ENCODE results near the gene GDF2. TPM values are rescaled to one million over a fixed set of nuclear protein-coding genes. Genes with fewer than 3 reads are reported as not detected.

GDF2 gene
- total RNA-seq, 1 donor from 2014 or later, result not detected

GRCh38 chr10:47326306-47326926 is 4.2 kb downstream of the GDF2 start:
- Mint-ChIP-seq H3K27me3 (ENCODE audit: low read depth) (peaks cover 18% of the 10 kb centered on the region), H3K4me3 (ENCODE audit: unreplicated experiment) (no peak overlapping the region), H3K27ac (ENCODE audit: unreplicated experiment) (no peak overlapping the region), H3K9me3 (ENCODE audit: low read depth) (no peaks in the 10 kb centered on the region), H3K4me1 (ENCODE audit: low read depth) (peaks cover 2% of the 10 kb centered on the region), H3K36me3 (ENCODE audit: low read depth) (no peaks in the 10 kb centered on the region)
- DNase-seq (ENCODE audit: low spot score), result peak; percentile 54
- no peak for TF ChIP-seq CTCF (IDR thresholded peaks at IDR 0.05)

DNA sequence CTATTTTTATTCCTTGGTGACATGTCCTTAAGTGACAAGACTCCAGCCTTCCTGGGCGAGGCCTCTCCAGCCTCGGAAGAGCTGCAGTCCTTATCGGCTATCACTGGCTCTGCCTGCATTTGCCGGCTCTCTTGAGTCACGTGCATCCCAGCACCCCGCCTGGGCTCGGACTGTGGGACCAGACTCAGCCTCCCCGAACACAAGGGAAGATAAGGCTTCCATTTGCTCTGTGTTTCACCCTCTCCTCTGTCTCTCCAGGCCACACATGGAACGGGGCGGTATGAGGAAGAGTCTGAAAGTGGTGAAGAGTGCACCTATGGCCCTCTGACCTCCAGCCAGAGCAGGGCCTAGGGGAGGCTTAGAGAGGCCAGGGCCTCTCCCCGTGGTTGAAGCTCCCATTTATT is 4.7 kb downstream of the GDF2 start:
- Mint-ChIP-seq H3K4me1 (ENCODE audit: low read depth) (peaks cover 2% of the 10 kb centered on the region), H3K27ac (ENCODE audit: unreplicated experiment) (no peak overlapping the region), H3K9me3 (ENCODE audit: low read depth) (no peaks in the 10 kb centered on the region), H3K36me3 (ENCODE audit: low read depth) (no peaks in the 10 kb centered on the region), H3K4me3 (ENCODE audit: unreplicated experiment) (no peak overlapping the region), H3K27me3 (ENCODE audit: low read depth) (peaks cover 14% of the 10 kb centered on the region)
- TF ChIP-seq CTCF (IDR thresholded peaks at IDR 0.05), result no peak
- DNase-seq (ENCODE audit: low spot score), result peak; percentile 72

DNA sequence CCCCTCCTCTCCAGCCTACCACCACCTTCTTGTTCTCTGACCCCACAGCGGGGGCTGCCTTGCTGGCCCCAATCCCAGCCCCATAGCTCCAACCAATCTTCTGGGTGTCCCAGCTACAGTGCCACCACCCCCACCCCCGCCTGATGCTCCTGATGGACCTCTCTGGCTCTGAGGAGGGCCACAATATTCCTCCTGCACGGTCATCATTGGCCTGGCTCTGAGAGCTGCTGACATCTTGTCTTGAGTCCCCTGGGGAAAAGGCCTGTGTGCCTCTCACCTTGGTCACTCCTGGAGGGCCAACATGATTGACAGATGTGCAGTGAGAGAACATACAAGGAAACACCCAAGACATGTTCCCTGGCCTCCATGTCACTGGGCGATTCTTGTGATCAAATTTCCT is 7.6 kb downstream of the GDF2 start:
- DNase-seq (ENCODE audit: low spot score), result peak; percentile 25
- peaks cover 2% of the 10 kb centered on the region for H3K4me1 Mint-ChIP-seq (ENCODE audit: low read depth)
- no peaks in the 10 kb centered on the region for H3K9me3 Mint-ChIP-seq (ENCODE audit: low read depth)
- peaks cover 14% of the 10 kb centered on the region for H3K27me3 Mint-ChIP-seq (ENCODE audit: low read depth)
- H3K36me3 Mint-ChIP-seq (ENCODE audit: low read depth), result no peaks in the 10 kb centered on the region
- TF ChIP-seq CTCF (IDR thresholded peaks at IDR 0.05), result no peak
- no peak overlapping the region for H3K4me3 Mint-ChIP-seq (ENCODE audit: unreplicated experiment)
- H3K27ac Mint-ChIP-seq (ENCODE audit: unreplicated experiment), result no peak overlapping the region

GRCh38 chr10:47330366-47330765 is 8.1 kb downstream of the GDF2 start:
- peak; percentile 28 for DNase-seq (ENCODE audit: low spot score)
- H3K27me3 Mint-ChIP-seq (ENCODE audit: low read depth), result peaks cover 15% of the 10 kb centered on the region
- no peaks in the 10 kb centered on the region for H3K36me3 Mint-ChIP-seq (ENCODE audit: low read depth)
- TF ChIP-seq CTCF (IDR thresholded peaks at IDR 0.05), result no peak
- no peaks in the 10 kb centered on the region for H3K9me3 Mint-ChIP-seq (ENCODE audit: low read depth)
- H3K27ac Mint-ChIP-seq (ENCODE audit: unreplicated experiment), result no peak overlapping the region
- H3K4me3 Mint-ChIP-seq (ENCODE audit: unreplicated experiment), result no peak overlapping the region
- peaks cover 2% of the 10 kb centered on the region for H3K4me1 Mint-ChIP-seq (ENCODE audit: low read depth)

GRCh38 chr10:47330804-47331203 is 8.6 kb downstream of the GDF2 start:
- H3K27me3 Mint-ChIP-seq (ENCODE audit: low read depth), result peaks cover 17% of the 10 kb centered on the region
- H3K4me3 Mint-ChIP-seq (ENCODE audit: unreplicated experiment), result no peak overlapping the region
- no peaks in the 10 kb centered on the region for H3K36me3 Mint-ChIP-seq (ENCODE audit: low read depth)
- no peak for TF ChIP-seq CTCF (IDR thresholded peaks at IDR 0.05)
- H3K27ac Mint-ChIP-seq (ENCODE audit: unreplicated experiment), result no peak overlapping the region
- peaks cover 2% of the 10 kb centered on the region for H3K4me1 Mint-ChIP-seq (ENCODE audit: low read depth)
- peak; percentile 49 for DNase-seq (ENCODE audit: low spot score)
- H3K9me3 Mint-ChIP-seq (ENCODE audit: low read depth), result no peaks in the 10 kb centered on the region
